ENCODE results near the gene C1QTNF4. TPM values are rescaled to one million over a fixed set of nuclear protein-coding genes. Genes with fewer than 3 reads are reported as not detected.

C1QTNF4 gene
- total and polyA plus RNA-seq, 2 of the 13 experiments (the other 11 are each of a cell fraction or from before 2014, with no cell fraction given) = not detected

GRCh38 chr11:47552566-47553405 lies 41.4 kb downstream of the C1QTNF4 start, which contains the start of gene CELF1 (continued):
- TF ChIP-seq BATF2 (CRISPR knock-in tag; IDR thresholded peaks at IDR 0.05) (peak; percentile 38; the same call in 1 of the 2 replicates), FOSL1 (CRISPR knock-in tag; IDR thresholded peaks at IDR 0.05; ENCODE audit: borderline replicate concordance) (no peak)

DNA sequence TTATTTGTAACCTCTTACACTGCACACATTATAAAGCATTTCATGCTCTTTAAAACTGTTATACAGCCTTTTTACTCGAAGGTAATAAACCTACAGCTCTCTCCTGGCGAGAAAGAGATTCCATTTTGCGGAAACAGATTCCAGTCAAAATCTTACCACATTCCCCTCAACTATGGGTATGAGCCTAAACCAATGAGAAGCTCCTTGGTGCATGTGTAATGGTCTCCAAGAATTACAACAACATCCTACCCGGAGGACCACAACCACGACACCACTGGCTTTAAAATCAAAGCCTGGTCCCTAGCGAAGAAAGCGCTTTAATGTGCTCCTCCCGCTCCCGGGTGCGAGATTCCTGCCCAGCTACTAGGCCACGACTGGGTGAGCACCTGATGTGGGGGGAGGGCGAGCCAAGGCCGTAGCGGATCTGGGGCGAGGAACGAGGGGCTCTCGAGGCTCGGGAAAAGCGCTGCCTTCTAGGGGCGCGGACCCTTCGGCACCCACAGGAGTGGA lies 42.1 kb downstream of the C1QTNF4 start:
- peaks cover 38% of the 10 kb centered on the region for H4K20me1 ChIP-seq (ENCODE audit: insufficient read depth, low read length)
- peak; percentile 12 for DNase-seq (ENCODE audit: low spot score)
- in situ Hi-C loops (cut with HindIII; ENCODE audit: extremely low pct_ligation_motif_present, low pct_unique_long_range_greater_than_20kb) = no loop called here
- H2AFZ ChIP-seq (ENCODE audit: low read length) = no peak overlapping the region
- peaks cover 55% of the 10 kb centered on the region for H3K79me2 ChIP-seq (ENCODE audit: insufficient read depth, low read length)
- BruUV-seq (replicated peaks) = no TSS peak
- H3K9me3 ChIP-seq (ENCODE audit: low read length) = no peaks in the 10 kb centered on the region
- peaks cover 0 to 3% of the 10 kb centered on the region in 2 experiments; a peak in 2 of 5 replicates for H3K36me3 ChIP-seq (replicated peaks in 1 of 2; ENCODE audit: control insufficient read depth in 1 of 2, insufficient read depth in 2 of 2, low read length in 2 of 2)
- under 1% methylated on average over 12 of the region's 22 CpGs for WGBS (ENCODE audit: low lambda C conversion rate)
- CTCF ChIA-PET (ENCODE audit: low intra/inter-chr PET ratio, low total read pairs) = no interaction called here
- H3K9ac ChIP-seq (ENCODE audit: insufficient read depth, low read depth, low read length) = peak overlapping the region; percentile 95
- peaks cover 47% of the 10 kb centered on the region for H3K4me1 ChIP-seq (ENCODE audit: insufficient read depth, low read length)
- intact Hi-C loops (cut with micrococcal nuclease; ENCODE audit: unreplicated experiment) = loop anchor here (5.0 kb wide), 1 partner anchor 65 kb away; no protein-coding TSS in a partner anchor
- no peaks in the 10 kb centered on the region for H3K27me3 ChIP-seq (ENCODE audit: control insufficient read depth in 1 of 2, insufficient read depth in 2 of 2, low read length in 2 of 2)
- POLR2A ChIA-PET = interaction anchor here (0.8 to 2.6 kb wide), 4 partner anchors 13 to 126 kb away, joined by 3 to 19 read pairs (median 3); partner anchors contain the start of genes KBTBD4, NDUFS3, PSMC3 and PTPMT1
- peak; percentile 44 for FAIRE-seq
- peak; percentile 18 for ATAC-seq
- peak overlapping the region; percentile 69 to 98 (median 69) for H3K4me3 ChIP-seq (replicated peaks in 1 of 3; ENCODE audit: insufficient read depth in 1 of 3, low read depth in 2 of 3, low read length in 3 of 3)
- H3K4me2 ChIP-seq (ENCODE audit: low read depth, low read length) = peak overlapping the region; percentile 81
- H3K27ac ChIP-seq (ENCODE audit: extremely low read length, insufficient read depth, low read length) = peak overlapping the region; percentile 81
- TF ChIP-seq KLF13 (CRISPR knock-in tag; IDR thresholded peaks at IDR 0.05) (no peak), MYNN (CRISPR knock-in tag; IDR thresholded peaks at IDR 0.05; ENCODE audit: low read depth) (no peak), ZNF3 (CRISPR knock-in tag; IDR thresholded peaks at IDR 0.05) (no peak), SETDB1 (CRISPR knock-in tag; IDR thresholded peaks at IDR 0.05; ENCODE audit: borderline replicate concordance) (no peak), MBNL3 (CRISPR knock-in tag; conservative IDR thresholded peaks at IDR 0.05) (no peak), MIER2 (CRISPR knock-in tag; IDR thresholded peaks at IDR 0.05) (no peak), ZFP82 (CRISPR knock-in tag; IDR thresholded peaks at IDR 0.05; ENCODE audit: borderline replicate concordance) (no peak), ETV6 (CRISPR knock-in tag; conservative IDR thresholded peaks at IDR 0.05) (no peak), PAXIP1 (CRISPR knock-in tag; conservative IDR thresholded peaks at IDR 0.05) (no peak), ZNF280D (CRISPR knock-in tag; IDR thresholded peaks at IDR 0.05) (peak; percentile 82; the same call in 1 of the 2 replicates)
- TF ChIP-seq, protein P1, sequence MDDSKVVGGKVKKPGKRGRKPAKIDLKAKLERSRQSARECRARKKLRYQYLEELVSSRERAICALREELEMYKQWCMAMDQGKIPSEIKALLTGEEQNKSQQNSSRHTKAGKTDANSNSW (CRISPR knock-in tag; IDR thresholded peaks at IDR 0.05; ENCODE audit: borderline replicate concordance) = no peak
